HG03025 (cell line): Measurements from ENCODE around the gene SDK1.

Experiments
- ATAC-seq: cut with Tn5 transposase; IDR thresholded peaks from one replicate; pipeline ENCODE4 v1.9.1; 2021; ENCODE audit warnings: mild to moderate bottlenecking, moderate library complexity; ENCODE audit not compliant: unreplicated experiment, low FRiP score

SDK1 gene

DNA sequence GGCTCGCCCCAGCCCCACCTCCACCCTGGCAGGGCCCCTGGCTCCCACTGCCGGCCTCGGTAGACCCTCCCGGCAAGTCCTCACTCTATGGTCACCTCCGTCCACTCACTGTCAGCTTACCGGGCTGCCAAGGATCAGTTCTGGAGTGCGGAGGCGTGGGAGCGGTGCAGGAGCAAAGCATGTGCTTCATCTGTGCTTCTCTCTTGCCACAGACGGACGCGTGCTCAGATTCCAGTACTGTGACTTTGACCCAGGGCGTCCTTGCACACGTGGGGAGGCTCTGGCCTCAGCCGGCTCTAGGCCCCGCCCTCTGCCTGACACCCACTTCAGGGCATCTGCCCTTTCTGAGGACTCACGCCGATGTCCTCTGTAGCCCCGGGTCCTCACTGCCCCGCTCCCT lies 833.6 kb downstream of the SDK1 start:
- no peak for ATAC-seq

DNA sequence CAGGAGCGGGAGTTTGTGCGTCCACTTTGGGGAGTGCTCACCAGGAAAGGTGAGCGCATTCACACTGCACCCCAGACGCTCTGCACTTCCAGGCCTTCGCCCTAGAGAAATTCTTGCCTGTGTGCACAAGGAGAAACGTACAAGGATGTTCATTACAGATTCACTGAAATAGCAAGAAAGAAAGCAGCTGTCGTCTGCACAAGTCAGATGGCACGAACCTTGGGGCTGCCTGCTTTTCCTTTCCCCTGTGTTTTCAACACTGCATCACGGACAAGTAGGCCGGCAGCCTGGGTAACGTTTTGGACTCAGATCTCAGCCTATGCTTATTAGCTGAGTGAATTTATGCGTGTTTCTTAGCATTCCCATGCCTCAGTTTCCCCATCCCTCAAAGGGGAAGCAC lies 834.2 kb downstream of the SDK1 start:
- no peak for ATAC-seq

DNA sequence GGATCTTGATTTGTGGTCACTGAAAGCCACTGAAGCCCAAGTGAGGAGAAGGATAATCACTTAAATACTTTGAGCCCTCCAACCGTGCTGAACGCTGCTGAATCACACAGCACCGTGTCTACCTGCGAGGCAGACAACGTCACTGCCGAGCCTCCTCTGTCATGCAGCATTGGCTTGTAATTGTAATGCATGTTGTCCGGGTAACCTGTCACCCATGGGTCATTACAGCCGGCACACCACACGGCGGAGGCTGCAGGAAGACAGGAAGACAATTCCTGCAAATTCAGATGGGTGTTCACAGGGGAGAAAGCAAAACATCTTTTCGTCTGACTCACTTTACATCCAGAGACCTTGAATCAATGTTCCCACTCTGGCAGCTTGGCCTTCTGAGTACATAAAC lies 835.0 kb downstream of the SDK1 start:
- no peak for ATAC-seq

DNA sequence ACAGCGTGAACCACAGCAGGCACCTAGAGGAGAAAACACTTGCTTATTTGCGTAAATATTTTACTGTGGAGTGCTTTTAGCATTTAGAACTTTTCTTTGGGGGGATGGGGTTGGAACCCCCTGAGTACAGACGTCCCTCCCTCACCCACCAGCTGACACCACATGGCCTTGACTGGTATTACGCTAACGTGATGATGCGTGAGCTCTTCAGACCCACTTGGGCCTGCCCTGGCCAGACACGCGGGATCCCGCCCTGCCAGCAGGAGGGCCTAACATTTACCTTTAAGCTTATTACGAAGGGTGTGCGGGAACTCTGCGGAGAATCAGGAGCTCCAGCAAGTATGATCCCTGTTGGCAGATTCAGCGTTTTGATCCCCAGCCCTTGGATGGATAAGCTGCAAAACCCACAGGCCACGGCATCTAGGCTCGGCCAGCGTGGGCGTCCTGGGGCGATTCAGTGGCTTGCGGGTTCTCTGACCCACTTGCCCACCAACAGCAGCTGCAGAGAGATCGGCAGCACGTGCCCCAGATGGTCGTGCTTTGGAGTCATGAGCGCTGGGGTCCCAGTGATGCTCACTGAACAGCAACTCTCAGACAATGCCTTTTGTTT lies 835.6 kb downstream of the SDK1 start:
- no peak for ATAC-seq

DNA sequence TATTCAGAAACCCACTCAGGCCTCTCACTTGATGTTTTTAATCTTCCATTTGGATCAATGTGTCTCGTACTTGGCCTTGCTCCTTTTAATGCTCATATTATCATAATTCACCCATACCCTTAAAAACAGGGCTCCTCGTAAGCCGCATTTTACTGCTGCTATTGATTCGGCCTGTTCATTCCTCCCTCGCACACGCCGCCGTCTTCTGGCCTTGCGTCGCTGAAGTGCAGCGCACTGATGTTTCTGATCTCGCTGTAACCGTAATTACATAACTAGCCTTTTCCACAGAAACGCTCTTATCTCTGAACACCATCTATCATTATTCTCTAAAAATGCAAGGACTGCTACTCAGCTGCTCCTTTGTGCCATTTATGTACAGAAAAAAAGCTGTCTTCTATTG lies 836.5 kb downstream of the SDK1 start:
- ATAC-seq, result no peak

DNA sequence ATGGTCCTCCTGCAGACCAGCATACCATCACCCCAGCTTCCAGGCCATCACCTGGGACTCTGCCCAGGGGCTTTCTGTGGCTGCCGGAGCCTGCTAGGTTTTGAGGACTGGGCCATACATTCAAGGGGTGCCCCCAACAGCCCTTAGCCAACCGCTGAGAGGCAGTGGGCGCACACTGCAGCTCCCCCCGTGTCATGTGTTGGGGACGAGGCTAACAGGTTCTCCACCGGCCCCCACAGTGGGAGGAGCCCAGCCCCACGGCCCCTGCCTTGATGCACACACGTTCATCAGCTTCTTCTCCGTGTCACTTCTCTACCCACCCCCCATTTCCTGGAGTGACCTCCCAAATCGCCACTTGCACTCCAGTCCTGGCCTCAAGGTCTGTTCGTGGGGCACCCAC lies 837.8 kb downstream of the SDK1 start:
- ATAC-seq, result no peak

DNA sequence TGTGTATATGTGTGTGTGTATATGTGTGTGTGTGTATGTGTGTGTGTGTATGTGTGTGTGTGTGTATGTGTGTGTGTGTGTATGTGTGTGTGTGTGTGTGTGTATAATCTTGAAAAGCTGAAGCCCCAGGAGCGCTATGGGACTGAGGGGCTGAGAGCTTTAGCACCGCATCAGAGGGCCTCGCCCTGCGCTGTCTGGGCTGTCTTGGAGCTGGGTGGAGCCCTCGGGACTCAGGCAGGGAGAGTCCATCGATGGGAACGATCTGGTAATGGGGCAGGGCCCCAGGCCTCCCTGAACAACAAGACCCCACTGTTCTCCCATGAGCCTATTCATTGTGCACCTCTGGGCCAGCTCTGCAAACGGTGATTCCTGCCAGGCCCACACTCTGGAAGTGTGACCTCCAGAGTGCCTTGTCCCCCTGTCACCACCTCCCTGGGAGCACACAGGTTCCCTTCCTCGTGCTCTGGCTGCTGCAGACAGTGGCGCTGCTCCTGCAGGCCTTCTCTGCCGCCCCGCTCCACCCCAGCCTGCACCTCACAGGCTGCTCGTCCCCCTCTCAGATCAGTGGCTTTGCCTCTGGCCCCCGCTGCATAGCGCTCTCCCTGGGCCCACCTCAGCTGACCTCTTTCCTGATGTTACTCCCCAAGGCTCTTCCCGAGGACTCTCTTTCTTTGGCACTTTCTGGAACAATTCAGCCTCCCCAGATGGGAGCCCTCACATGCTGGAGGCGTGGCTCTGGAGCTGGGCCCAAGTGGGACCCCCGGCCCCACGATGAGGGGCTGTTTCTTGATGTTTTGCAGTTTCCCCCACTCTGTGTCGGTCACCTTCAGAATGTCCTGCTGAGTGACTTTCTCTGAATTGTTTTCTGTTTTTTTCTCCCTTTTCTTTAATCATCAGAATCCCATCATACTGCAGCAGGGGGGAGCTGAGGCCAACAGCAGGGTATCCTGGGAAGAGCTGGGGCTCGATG lies 838.9 kb downstream of the SDK1 start:
- no peak for ATAC-seq

DNA sequence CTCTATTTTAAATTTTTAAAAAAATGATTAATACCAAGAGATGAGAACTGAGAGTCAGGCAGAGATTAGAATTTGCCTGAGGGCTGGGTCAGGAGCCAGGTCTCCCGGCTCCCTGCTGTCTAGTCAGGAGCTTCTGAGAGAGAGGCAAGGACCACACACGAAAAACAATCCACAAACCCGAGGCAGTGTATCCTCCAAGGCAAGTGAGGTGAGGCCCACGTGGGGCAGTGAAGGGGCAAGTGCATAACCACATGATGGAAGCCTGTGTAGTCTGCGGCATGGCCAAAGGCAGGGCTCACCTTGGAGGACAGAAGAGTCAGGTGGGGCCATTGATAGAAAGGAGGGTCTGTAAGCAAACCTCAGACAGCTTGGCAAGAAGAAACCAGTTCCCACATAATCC lies 839.9 kb downstream of the SDK1 start:
- ATAC-seq, result no peak

DNA sequence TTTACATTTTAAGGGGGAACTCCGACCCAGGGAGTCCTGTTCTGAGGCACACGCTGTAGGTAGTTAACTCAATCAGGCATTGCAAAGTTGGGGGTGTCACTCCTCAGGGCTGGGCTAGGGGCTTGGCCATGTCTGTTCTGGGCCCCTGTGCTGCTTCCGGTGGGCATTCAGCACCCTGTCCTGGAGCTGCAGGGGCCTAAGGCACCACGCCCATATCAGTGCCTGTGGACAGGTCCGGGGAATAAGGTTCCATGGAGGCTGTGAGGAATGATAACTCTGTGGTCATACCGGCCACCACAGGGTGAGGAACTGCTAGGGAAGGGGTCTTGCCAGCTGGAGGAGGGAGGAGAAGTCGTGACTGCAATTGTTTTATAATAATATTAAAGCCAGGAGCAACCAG lies 842.0 kb downstream of the SDK1 start:
- ATAC-seq, result no peak

DNA sequence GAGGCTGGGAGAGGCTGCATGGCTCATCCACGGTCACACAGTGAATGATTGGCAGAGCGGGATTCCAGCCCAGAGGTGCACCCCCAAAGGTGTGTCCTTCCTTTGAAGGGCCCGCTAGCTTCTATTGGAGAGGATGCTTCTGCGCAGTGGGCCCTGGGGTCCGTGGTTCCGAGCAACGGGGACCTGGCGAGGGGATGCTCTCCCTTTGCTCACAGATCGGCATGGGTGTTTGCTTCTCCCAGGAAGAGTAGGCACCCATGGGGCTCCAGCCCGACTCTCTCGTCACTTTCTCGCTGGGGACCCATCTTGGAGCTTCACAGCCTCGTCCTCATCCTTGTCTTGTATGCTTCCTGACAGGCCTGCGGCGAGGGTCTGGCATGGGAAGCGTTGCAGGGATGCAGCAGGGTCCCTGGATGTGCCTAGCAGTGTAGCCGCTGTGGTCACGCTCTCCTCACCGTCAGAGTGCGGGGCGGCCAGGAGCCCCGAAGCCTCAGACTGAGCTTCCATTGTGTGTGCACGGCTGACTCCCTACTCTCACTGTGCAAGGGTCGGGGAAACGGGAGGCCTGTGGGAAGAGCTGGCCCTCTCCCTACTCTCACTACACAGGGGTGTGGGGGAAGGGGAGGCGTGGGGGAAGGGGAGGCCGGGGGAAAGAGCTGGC lies 842.6 kb downstream of the SDK1 start:
- ATAC-seq, result no peak

DNA sequence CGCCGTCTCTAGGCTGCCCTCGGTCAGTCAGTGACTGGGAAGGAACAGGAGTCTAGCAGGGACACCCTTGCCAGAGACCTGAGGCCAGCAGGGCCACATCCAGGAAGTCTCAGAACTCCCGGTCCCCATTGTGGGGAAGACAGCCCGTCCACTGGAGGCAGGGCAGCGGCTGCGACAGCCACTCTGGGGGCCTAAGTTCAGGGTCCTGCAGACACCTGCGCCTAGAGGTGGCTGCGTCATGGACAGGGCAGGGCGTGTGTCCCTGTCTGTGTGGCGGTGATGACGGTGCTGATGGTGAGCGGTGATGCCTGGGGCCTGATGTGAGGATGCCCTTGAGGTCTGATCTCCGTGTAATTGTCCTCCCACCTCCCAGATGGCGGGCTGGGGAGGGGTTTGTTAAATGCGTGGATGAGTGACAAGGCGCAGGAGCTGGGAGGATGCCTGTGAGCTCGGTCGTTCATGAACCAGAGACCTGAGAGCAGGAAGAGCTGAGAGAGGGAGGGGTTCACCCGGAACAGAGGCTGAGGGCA lies 843.2 kb downstream of the SDK1 start:
- ATAC-seq, result no peak

DNA sequence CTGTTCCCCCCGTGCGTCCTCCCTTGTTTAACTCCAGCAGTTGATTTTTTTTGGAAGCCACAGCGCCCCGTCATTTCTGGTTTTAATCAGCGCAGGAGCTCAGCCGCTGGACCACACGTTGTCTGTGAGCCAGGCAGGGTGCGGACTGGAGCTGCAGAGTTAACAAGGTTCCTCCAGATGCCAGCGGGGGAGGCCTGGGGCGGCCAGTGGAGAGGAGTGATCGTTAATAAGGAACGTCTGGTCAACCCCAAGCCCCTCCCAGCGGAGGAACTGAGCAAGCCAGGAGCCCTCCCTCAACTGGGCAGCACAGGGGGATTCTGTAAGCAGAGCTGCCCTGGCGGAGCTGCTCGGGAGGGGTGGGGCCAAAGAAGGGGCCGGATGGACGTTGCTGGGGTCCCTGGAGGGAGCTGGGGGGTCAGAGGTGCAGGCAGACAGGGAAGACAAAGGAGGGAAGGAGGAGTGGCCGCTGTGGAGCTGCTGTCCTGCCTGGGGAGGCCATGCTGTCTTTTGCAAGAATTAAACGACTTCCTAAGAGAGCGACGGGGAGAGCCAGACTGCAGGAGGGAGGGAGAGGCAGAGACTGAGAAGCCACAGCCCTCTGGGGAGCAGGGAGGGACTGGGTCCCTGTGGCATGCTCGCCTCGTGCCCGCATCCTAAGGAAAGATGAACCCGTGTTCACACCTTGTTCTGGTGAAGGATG lies 843.9 kb downstream of the SDK1 start:
- no peak for ATAC-seq

DNA sequence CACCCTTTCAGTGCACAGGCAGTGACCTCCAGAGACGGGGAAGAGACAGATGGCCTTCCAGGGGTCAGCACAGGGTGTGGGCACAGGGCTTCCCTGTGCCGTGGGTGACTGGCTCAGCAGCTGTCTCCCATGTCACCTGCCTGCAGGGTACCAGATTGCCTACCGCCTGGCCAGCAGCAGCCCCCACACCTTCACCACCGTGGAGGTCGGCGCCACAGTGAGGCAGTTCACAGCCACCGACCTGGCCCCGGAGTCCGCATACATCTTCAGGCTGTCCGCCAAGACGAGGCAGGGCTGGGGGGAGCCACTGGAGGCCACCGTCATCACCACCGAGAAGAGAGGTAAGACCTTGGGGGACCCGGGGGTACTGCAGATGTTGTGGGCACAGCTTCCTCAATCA lies 844.5 kb downstream of the SDK1 start:
- no peak for ATAC-seq

DNA sequence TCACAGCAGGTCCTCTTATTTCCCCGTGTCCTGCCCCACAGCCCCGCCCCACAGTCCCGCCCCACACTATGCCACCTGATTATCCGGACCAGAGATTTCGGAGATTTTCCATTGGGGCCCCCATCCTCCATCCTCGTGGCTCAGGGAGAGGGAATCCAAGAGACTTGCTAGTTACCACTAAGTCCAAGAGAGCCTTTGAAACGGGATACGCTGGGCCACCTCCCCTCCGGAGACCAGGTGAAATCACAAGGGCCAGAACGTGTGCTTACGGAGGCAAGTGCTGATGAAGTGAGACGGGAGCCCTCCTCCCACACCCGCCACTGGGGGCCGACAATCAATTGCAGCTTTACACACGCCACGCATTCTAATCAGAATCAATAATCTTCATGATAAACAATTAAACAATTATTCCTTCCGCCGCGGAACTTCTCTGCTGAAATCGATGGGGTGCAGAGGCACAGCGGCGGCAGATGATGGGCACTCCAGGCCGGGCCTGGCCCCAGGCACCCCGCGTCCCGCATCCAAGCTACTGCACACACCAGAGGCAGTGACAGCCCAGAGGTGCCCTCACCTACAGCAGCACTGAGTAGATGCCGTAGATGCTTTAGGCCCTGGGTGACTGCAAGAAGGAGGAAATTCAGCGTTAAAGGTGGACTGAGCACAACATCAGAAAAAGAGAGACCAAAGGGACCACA lies 847.0 kb downstream of the SDK1 start:
- no peak for ATAC-seq

DNA sequence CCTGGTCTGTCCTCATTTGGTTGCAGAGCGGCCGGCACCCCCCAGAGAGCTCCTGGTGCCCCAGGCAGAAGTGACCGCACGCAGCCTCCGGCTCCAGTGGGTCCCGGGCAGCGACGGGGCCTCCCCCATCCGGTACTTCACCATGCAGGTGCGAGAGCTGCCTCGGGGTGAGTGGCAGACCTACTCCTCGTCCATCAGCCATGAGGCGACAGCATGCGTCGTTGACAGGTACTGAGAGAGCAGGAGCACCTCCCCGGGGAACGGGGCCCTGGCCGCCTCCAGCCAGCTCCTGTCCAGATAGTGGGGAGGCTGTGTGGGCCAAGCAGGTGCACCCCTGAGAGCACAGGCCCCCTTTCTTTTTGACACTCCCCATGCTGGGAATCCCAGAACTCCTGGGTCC lies 848.2 kb downstream of the SDK1 start:
- ATAC-seq, result no peak

DNA sequence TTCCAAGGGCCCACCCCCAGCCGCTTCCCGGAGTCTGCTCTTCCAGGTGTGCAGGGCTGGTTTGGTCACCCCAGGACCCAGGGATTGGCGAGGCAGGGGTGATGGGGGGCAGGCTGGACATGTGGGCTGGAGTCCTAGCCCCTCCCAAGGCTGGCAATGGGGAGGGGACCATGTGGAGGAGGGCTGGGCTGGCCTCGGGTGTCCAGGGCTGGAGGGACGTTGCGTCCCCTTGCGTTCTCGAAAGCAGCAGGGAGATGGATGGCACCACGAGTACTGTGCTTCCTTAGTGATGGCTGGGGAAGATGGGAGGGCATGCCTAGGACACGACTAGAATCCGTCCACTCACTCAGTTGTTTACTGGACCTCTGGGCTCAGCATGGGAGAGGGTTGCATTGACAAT lies 848.6 kb downstream of the SDK1 start:
- no peak for ATAC-seq

DNA sequence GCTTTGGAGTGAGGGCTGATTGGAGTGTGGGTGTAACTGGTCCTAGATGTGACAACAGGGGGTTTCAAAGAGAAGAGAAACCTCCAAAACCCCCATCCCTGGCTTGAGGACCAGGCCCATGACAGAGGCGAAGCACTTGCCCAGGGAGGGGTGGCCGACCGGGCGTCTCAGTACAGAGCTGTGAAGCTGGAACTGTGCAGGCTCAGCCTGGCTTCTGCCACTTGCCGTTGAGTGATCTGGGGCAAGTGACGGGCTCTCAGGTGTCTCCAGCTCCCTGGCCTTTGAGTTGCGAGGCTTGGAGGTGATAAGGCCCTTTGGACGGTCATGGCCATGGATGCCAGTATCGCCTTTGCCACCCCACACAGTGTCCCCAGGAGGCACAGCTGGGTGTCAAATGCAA lies 849.7 kb downstream of the SDK1 start:
- ATAC-seq, result no peak

DNA sequence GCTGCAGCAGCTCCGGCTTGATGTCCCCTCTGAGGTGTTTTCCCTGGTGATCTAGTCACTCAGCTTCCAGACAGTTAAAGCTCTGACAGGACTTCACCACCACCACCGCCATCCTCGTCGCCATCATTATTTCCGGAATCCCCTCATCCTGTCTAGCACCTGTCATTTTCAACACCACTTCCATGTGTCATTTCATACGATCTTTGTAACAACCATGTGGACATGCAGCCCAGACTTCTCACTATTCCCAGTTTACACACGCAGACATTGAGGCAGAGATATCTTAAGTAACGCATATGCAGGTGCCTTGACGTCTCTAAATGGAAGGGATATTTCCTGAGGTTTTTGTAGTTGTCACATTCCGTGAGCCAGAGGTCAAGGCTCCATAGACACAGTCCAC lies 850.5 kb downstream of the SDK1 start:
- no peak for ATAC-seq

DNA sequence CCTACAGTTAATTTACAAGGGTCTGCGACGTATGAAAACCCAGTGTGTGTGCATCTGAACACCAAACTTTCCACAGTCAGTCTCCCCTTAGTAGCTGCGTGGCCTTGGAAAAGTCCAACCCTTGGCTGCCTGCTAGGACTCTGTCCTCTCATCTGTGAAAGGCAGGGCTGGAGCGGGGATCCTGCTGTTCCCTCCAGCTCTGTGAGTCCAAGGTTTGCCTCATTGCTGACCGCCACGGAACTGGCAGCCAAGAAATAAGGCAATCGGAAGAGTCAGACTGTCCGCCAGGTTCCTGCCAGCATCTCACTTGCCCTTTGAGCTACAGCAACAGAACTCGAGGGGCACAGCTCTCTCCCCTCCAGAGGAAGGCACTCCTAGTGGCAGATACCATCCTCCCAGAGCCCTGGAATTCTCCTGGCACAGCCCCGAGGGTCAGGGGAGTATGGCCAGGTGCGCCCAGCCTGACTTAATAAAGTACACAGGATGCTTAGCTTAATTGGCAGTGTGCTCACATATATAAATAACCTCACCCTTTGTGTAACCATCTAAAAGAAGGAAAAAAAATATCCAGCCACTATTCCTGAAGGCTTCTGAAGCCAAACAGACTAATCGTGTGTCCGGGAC lies 851.0 kb downstream of the SDK1 start:
- ATAC-seq, result no peak
